Right lobe of liver (tissue), 6 donors: ENCODE measurements around the gene ENOPH1. TPM values are rescaled to one million over a fixed set of nuclear protein-coding genes. Genes with fewer than 3 reads are reported as not detected.

Experiments used
- ATAC-seq, 4 donors: fragments of 200-7000 bp; cut with Tn5 transposase; one replicate each; pipeline ENCODE4 v1.9.1; 2020; ENCODE audit warnings: mild to moderate bottlenecking in 4 of 4, moderate library complexity in 4 of 4
- DNase-seq, 3 donors: peaks; one replicate each; pipeline ENCODE4 v3.0.0-alpha.2; 2020
- H3K27ac ChIP-seq, 3 donors: fragments of 200-600 bp; one replicate each; pipeline ENCODE4 v1.8.0; 2022
- H3K27me3 ChIP-seq, 2 donors: fragments of 200-600 bp; one replicate each; pipeline ENCODE4 v1.8.0; 2022
- H3K36me3 ChIP-seq, 4 donors: fragments of 200-600 bp; sonication (generic) in 1 of 4; one replicate each; pipeline versions ENCODE4 v1.5.1 to v1.8.0; 2017 to 2022; ENCODE audit warnings: control low read depth in 1 of 4
- H3K4me1 ChIP-seq, 4 donors: fragments of 200-600 bp; sonication (generic) in 1 of 4; one replicate each; pipeline versions ENCODE4 v1.5.1 to v1.8.0; 2017 to 2022; ENCODE audit warnings: control low read depth in 1 of 4
- H3K4me3 ChIP-seq, 3 donors: fragments of 200-600 bp; one replicate each; pipeline ENCODE4 v1.8.0; 2022
- H3K9me3 ChIP-seq, 4 donors: fragments of 200-600 bp; sonication (generic) in 1 of 4; one replicate each; pipeline versions ENCODE4 v1.5.1 to v1.8.0; 2017 to 2022; ENCODE audit warnings: control low read depth in 1 of 4
- CTCF ChIP-seq, 4 donors: fragments of 200-600 bp in 3 of 4; fragments of 450-650 bp in 1 of 4; IDR thresholded peaks; one replicate each; pipeline versions ENCODE4 v1.5.1 to v1.8.0; 2016 to 2022; ENCODE audit warnings: antibody characterized with exemption in 4 of 4, mild to moderate bottlenecking in 2 of 4
- POLR2A ChIP-seq: fragments of 450-650 bp; IDR thresholded peaks from one replicate; pipeline ENCODE4 v1.6.1; 2017; ENCODE audit warnings: antibody characterized with exemption, mild to moderate bottlenecking
- WGBS: methylation state at CpG from one replicate; pipeline ENCODE4 v1.1.6; 2018; ENCODE audit warnings: low coverage, low lambda C conversion rate; ENCODE audit not compliant: insufficient coverage; ENCODE audit errors: missing lambda C conversion rate; 5-methylcytosine and 5-hydroxymethylcytosine counted together
- intact Hi-C, 2 donors: fragments of 100-400 bp; cut with DNase I; formaldehyde crosslinking; loops; one replicate each; pipeline versions ENCODE4 v1.11.2 to v1.14.1; 2022
- total RNA-seq, 6 experiments: library from RNA; depleted of rRNA in 2 of 6; stranded (reverse); fragments of >200 nt in 2 of 6; fragmentation: NEBNext Ultra II Directional in 3 of 6; extraction: Animal tissue kit (Norgen Biotek cat#: 25700) in 3 of 6; gene quantifications; one replicate each; pipeline versions ENCODE4 v1.1.0 to v1.2.4, GENCODE V29; 2016 to 2023
- donor health status: DM: no; HTN: yes; CAD: no.
- donor health status: DM: no; HTN: no; CAD: no.
- donor health status: DM: no; HTN: no; CAD: no.
- donor health status: DM: no; HTN: yes; CAD: no.
- donor health status: DM: no; HTN: yes; CAD: no.

The ENOPH1 gene
- total RNA-seq, 6 experiments from 2014 or later: 8.2 to 18.9 (median 9.9) TPM

- no peaks in the 10 kb centered on the region for H3K4me1 ChIP-seq
- intact Hi-C loops: no loop called here
- no peaks in the 10 kb centered on the region for H3K9me3 ChIP-seq
- H3K4me3 ChIP-seq: no peak overlapping the region
- H3K27me3 ChIP-seq: no peaks in the 10 kb centered on the region
- no peak for ATAC-seq
- no peaks in the 10 kb centered on the region for H3K36me3 ChIP-seq
- no peak for TF ChIP-seq POLR2A
- no peak overlapping the region for H3K27ac ChIP-seq
- WGBS: 71% methylated on average over 4 of the region's 4 CpGs
- no peak for DNase-seq
Observed at GRCh38 chr4:82437285-82438005, 7.1 kb downstream of the ENOPH1 start.

GRCh38 chr4:82439088-82439487 is 8.7 kb downstream of the ENOPH1 start:
- DNase-seq: no peak
- H3K27ac ChIP-seq: no peak overlapping the region
- H3K4me1 ChIP-seq: no peaks in the 10 kb centered on the region
- 69% methylated on average over 2 of the region's 2 CpGs for WGBS
- H3K27me3 ChIP-seq: no peaks in the 10 kb centered on the region
- no peak for TF ChIP-seq POLR2A
- no peak for TF ChIP-seq CTCF (IDR thresholded peaks at IDR 0.05)
- H3K4me3 ChIP-seq: no peak overlapping the region
- H3K9me3 ChIP-seq: no peaks in the 10 kb centered on the region
- H3K36me3 ChIP-seq: no peaks in the 10 kb centered on the region
- intact Hi-C loops: no loop called here
- ATAC-seq: no peak

- WGBS: 91% methylated on average over 1 of the region's 1 CpG
- no peak for ATAC-seq
- no peak for TF ChIP-seq POLR2A
- TF ChIP-seq CTCF (IDR thresholded peaks at IDR 0.05): no peak
- peaks cover 0 to 18% (median 7%) of the 10 kb centered on the region in 4 donors for H3K36me3 ChIP-seq
- H3K4me3 ChIP-seq: no peak overlapping the region
- DNase-seq: no peak
- H3K27me3 ChIP-seq: no peaks in the 10 kb centered on the region
- H3K4me1 ChIP-seq: no peaks in the 10 kb centered on the region
- intact Hi-C loops: no loop called here
- H3K9me3 ChIP-seq: no peaks in the 10 kb centered on the region
- H3K27ac ChIP-seq: no peak overlapping the region
Observed at GRCh38 chr4:82447886-82448285, 17.5 kb downstream of the ENOPH1 start.

GRCh38 chr4:82450966-82451755 is 20.8 kb downstream of the ENOPH1 start:
- Histone ChIP-seq H3K9me3 (no peaks in the 10 kb centered on the region), H3K36me3 (peaks cover 0 to 18% (median 7%) of the 10 kb centered on the region in 4 donors), H3K27me3 (no peaks in the 10 kb centered on the region), H3K4me3 (no peak overlapping the region), H3K27ac (no peak overlapping the region), H3K4me1 (no peaks in the 10 kb centered on the region)
- intact Hi-C loops: no loop called here
- no peak for DNase-seq
- WGBS: 82% methylated on average over 11 of the region's 13 CpGs
- TF ChIP-seq CTCF (IDR thresholded peaks at IDR 0.05) (no peak), POLR2A (no peak)
- ATAC-seq: no peak

GRCh38 chr4:82452026-82452425 is 21.6 kb downstream of the ENOPH1 start:
- DNase-seq (no peak), ATAC-seq (no peak)
- Histone ChIP-seq H3K4me3 (no peak overlapping the region), H3K27ac (no peak overlapping the region), H3K27me3 (no peaks in the 10 kb centered on the region), H3K36me3 (peaks cover 0 to 24% (median 7%) of the 10 kb centered on the region in 4 donors), H3K4me1 (no peaks in the 10 kb centered on the region), H3K9me3 (no peaks in the 10 kb centered on the region)
- TF ChIP-seq POLR2A: no peak
- 87% methylated on average over 6 of the region's 7 CpGs for WGBS
- intact Hi-C loops: no loop called here
